ENCODE data around the gene TTC21B. TPM values are rescaled to one million over a fixed set of nuclear protein-coding genes. Genes with fewer than 3 reads are reported as not detected.

TTC21B gene
- total RNA-seq, 2 experiments from 2014 or later, result 26.2 to 29.8 TPM

DNA sequence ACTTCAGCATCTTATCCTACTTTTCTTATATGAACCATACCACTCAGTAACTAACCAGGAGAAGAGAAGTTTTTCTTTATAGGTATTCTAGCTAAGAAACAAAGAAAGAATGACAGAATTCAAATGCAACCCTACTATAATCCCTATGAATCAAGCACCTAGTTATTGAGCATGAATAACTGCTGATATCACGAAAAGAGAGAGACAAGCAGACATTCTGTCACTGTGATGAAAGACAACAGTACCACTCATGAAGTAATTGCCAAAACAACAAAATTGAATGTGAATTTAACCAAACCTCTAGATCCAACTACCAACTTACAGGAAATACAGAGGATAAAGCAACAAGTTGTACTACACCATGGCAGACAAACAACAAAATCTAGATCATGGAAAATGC is 15.3 kb downstream of the TTC21B start:
- no peak for TF ChIP-seq EZH2phosphoT487 (IDR thresholded peaks at IDR 0.05; ENCODE audit: borderline replicate concordance, low read depth, low read length)
- TF ChIP-seq, protein P1, sequence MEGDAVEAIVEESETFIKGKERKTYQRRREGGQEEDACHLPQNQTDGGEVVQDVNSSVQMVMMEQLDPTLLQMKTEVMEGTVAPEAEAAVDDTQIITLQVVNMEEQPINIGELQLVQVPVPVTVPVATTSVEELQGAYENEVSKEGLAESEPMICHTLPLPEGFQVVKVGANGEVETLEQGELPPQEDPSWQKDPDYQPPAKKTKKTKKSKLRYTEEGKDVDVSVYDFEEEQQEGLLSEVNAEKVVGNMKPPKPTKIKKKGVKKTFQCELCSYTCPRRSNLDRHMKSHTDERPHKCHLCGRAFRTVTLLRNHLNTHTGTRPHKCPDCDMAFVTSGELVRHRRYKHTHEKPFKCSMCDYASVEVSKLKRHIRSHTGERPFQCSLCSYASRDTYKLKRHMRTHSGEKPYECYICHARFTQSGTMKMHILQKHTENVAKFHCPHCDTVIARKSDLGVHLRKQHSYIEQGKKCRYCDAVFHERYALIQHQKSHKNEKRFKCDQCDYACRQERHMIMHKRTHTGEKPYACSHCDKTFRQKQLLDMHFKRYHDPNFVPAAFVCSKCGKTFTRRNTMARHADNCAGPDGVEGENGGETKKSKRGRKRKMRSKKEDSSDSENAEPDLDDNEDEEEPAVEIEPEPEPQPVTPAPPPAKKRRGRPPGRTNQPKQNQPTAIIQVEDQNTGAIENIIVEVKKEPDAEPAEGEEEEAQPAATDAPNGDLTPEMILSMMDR (conservative IDR thresholded peaks at IDR 0.05; ENCODE audit: low read length), result no peak

GRCh38 chr2:165933211-165933910 is 20.2 kb downstream of the TTC21B start:
- Histone ChIP-seq H3K4me1 (ENCODE audit: insufficient read depth, low read length, poor library complexity, severe bottlenecking) (no peaks in the 10 kb centered on the region), H3K9me3 (ENCODE audit: low read length) (no peaks in the 10 kb centered on the region), H3K36me3 (ENCODE audit: insufficient read depth, low read length) (peaks cover 83% of the 10 kb centered on the region), H3K9me2 (ENCODE audit: insufficient read depth, low read length) (no peaks in the 10 kb centered on the region), H4K20me1 (ENCODE audit: insufficient read depth, low read length) (no peaks in the 10 kb centered on the region), H3K4me3 (ENCODE audit: low read depth, low read length, poor library complexity, severe bottlenecking) (no peak overlapping the region), H3K27ac (ENCODE audit: low read depth, low read length, poor library complexity, severe bottlenecking) (no peak overlapping the region), H3K79me2 (ENCODE audit: insufficient read depth, low read depth, low read length) (no peaks in the 10 kb centered on the region), H3K4me2 (ENCODE audit: low read length) (no peak overlapping the region), H2AFZ (ENCODE audit: low read length) (no peak overlapping the region)
- DNase-seq (ENCODE audit: low spot score), result no peak
- ChIA-PET POLR2A (interaction anchor here (0.7 kb wide), 1 partner anchor 981 kb away, joined by 4 read pairs; no protein-coding TSS in a partner anchor), CTCF (ENCODE audit: unreplicated experiment) (no interaction called here)
- TF ChIP-seq EZH2phosphoT487 (IDR thresholded peaks at IDR 0.05; ENCODE audit: borderline replicate concordance, low read depth, low read length), result no peak
- TF ChIP-seq, protein P1 (conservative IDR thresholded peaks at IDR 0.05; ENCODE audit: low read length), result no peak
- no TSS peak for BruUV-seq (replicated peaks)
- intact Hi-C loops (cut with micrococcal nuclease; ENCODE audit: unreplicated experiment), result no loop called here

More for the DNA sequence above, 15.3 kb downstream of the TTC21B start:
- intact Hi-C loops (cut with micrococcal nuclease; ENCODE audit: unreplicated experiment), result no loop called here
- Histone ChIP-seq H3K9me2 (ENCODE audit: insufficient read depth, low read length) (no peaks in the 10 kb centered on the region), H3K4me3 (ENCODE audit: low read depth, low read length, poor library complexity, severe bottlenecking) (no peak overlapping the region), H3K4me1 (ENCODE audit: insufficient read depth, low read length, poor library complexity, severe bottlenecking) (no peaks in the 10 kb centered on the region), H2AFZ (ENCODE audit: low read length) (no peak overlapping the region), H3K4me2 (ENCODE audit: low read length) (no peak overlapping the region), H4K20me1 (ENCODE audit: insufficient read depth, low read length) (no peaks in the 10 kb centered on the region), H3K36me3 (ENCODE audit: insufficient read depth, low read length) (peaks cover 82% of the 10 kb centered on the region), H3K79me2 (ENCODE audit: insufficient read depth, low read depth, low read length) (no peaks in the 10 kb centered on the region), H3K27ac (ENCODE audit: low read depth, low read length, poor library complexity, severe bottlenecking) (no peak overlapping the region), H3K9me3 (ENCODE audit: low read length) (no peaks in the 10 kb centered on the region)
- ChIA-PET POLR2A (interaction anchor here (0.5 to 1.8 kb wide), 6 partner anchors 7 to 1515 kb away, joined by 3 to 4 read pairs (median 3); partner anchors contain the start of gene TTC21B), CTCF (ENCODE audit: unreplicated experiment) (no interaction called here)
- DNase-seq (ENCODE audit: low spot score), result no peak
- BruUV-seq (replicated peaks), result no TSS peak

- H2AFZ ChIP-seq (ENCODE audit: low read length), result no peak overlapping the region
- H3K36me3 ChIP-seq (ENCODE audit: insufficient read depth, low read length), result peaks cover 85% of the 10 kb centered on the region
- ChIA-PET CTCF (ENCODE audit: unreplicated experiment) (no interaction called here), POLR2A (interaction anchor here (0.6 kb wide), 1 partner anchor 35 kb away, joined by 3 read pairs; no protein-coding TSS in a partner anchor)
- H3K79me2 ChIP-seq (ENCODE audit: insufficient read depth, low read depth, low read length), result no peaks in the 10 kb centered on the region
- H3K27ac ChIP-seq (ENCODE audit: low read depth, low read length, poor library complexity, severe bottlenecking), result no peak overlapping the region
- no peaks in the 10 kb centered on the region for H4K20me1 ChIP-seq (ENCODE audit: insufficient read depth, low read length)
- H3K9me2 ChIP-seq (ENCODE audit: insufficient read depth, low read length), result no peaks in the 10 kb centered on the region
- BruUV-seq (replicated peaks), result no TSS peak
- TF ChIP-seq, protein P1 (conservative IDR thresholded peaks at IDR 0.05; ENCODE audit: low read length), result no peak
- TF ChIP-seq EZH2phosphoT487 (IDR thresholded peaks at IDR 0.05; ENCODE audit: borderline replicate concordance, low read depth, low read length), result no peak
- intact Hi-C loops (cut with micrococcal nuclease; ENCODE audit: unreplicated experiment), result no loop called here
- H3K9me3 ChIP-seq (ENCODE audit: low read length), result no peaks in the 10 kb centered on the region
- no peaks in the 10 kb centered on the region for H3K4me1 ChIP-seq (ENCODE audit: insufficient read depth, low read length, poor library complexity, severe bottlenecking)
- H3K4me3 ChIP-seq (ENCODE audit: low read depth, low read length, poor library complexity, severe bottlenecking), result no peak overlapping the region
- DNase-seq (ENCODE audit: low spot score), result no peak
- H3K4me2 ChIP-seq (ENCODE audit: low read length), result no peak overlapping the region
Measured at GRCh38 chr2:165927774-165928173, 25.8 kb downstream of the TTC21B start.

Measured in OCI-LY7 (cell line).